ENCODE data around the gene RPTOR.

The RPTOR gene

DNA sequence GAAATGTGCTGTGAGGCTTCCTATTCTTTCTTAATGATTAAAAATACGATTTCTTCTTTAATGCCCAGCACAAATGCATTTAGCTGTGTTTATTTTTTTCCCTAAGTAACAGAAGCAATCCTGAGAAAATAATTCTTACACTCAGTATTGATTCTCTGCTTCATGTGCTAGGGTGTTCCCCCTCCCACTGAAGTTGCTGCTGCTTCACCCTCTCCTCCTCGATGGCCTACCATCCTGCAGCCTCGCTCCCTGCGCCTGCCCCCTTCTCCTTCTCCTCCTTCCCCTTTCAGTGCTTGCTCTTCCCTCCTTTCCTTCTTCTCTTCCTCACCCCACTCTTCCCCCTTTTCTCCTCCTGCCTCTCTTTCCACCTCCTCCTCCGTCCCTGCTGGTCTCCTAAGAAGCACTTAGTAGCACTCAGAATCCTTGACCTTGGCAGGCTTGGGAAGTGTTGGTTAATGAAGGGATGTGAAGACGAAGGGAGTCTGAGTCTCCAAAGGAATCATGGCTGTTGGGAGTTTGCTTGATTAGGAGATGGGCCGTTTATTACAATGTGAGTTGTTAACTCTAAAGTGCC is 119.7 kb downstream of the RPTOR start:
- no peak for DNase-seq (ENCODE audit: low read depth in 2 of 2)

GRCh38 chr17:80665792-80666191 is 121.2 kb downstream of the RPTOR start:
- DNase-seq (ENCODE audit: low read depth in 2 of 2), result no peak

GRCh38 chr17:80666867-80667266 is 122.2 kb downstream of the RPTOR start:
- no peak for DNase-seq (ENCODE audit: low read depth in 2 of 2)

- no peak for DNase-seq (ENCODE audit: low read depth in 2 of 2)
Measured at GRCh38 chr17:80667462-80668277, 123.0 kb downstream of the RPTOR start.

DNA sequence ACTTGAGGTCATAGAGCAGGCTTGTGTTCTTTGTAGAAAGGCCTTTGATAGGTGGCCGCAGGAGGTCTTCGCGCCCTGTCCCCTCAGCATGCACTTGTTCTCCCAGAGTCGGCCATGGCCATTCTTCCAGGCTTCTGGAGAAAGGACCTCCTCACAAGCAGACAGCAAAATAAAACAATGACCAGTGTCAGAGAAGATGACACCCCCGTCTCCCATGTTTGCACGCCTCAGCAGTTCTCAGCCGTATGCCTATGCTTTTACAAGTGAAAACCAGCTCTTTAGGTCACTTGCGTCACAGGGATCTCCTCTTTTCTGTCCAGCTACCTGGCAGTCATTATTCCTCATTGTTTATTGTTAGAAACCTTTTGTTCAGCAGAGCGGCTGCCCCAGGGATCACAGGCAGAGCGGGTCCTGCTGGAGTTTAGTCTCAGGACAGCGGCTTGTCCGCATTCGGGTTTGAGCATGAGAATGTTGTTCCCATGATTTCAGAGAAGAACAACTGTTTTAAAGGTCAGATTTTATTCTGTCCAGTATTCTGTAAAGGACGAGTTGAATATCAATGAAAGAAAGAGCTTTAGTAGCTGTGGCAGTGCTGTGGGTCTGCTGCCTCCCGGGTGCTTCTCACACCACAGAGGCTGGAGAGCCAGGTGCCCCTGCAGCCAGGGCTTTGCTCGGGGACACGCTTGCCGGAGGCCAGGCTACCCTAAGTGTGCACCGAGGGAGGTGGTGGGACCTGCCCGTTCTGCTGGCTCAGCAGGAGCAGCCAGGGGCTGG is 123.9 kb downstream of the RPTOR start:
- DNase-seq (ENCODE audit: low read depth in 2 of 2), result no peak

- no peak for DNase-seq (ENCODE audit: low read depth in 2 of 2)
Measured at GRCh38 chr17:80671039-80671824, 126.6 kb downstream of the RPTOR start.

DNA sequence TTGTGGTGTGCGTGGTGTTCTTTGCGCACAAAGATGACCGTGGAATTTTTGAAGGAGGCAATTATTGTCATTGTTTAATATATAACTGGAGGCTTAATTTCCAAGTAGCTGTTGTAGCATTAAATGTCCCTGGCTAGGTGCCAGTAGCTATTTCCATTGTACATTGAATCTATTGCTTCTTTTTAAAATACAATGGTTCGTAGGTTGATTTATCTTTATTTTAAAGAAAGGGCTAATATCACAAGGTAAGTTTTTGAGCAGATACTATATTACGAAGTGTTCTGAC is 127.1 kb downstream of the RPTOR start:
- DNase-seq (ENCODE audit: low read depth in 2 of 2), result no peak

GRCh38 chr17:80673152-80673920 is 128.7 kb downstream of the RPTOR start:
- DNase-seq (ENCODE audit: low read depth in 2 of 2), result no peak

DNA sequence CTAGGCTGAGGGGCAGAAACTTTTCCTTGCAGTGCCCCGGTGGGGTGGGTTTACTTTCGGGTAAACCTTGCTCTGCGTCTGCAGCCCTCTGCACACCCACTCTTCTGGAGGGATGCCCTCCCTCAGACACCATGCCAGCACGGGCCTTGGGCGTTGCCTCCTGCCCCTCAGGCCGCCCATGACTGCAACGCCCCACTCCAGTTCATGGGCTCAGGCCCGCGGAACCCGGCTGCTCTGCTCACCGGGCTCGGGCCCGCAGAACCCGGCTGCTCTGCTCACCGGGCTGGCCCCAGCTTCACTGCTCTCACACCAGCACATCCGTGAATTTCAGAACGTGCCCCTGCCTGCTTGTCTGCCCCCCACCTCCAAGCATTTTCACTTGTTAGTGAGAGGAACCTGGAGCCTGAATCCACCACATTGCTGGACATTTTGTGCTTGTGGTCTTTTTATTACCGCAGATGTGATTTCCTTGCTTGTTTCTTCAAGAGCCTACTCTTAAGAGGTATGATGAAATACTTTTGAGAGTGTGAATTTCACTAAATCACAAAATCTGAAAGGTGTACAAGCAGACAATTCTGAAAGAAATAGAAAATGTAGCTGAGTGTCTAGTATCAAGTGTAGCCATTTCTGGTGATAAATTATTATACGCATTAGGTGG is 130.9 kb downstream of the RPTOR start:
- DNase-seq (ENCODE audit: low read depth in 2 of 2), result no peak

DNA sequence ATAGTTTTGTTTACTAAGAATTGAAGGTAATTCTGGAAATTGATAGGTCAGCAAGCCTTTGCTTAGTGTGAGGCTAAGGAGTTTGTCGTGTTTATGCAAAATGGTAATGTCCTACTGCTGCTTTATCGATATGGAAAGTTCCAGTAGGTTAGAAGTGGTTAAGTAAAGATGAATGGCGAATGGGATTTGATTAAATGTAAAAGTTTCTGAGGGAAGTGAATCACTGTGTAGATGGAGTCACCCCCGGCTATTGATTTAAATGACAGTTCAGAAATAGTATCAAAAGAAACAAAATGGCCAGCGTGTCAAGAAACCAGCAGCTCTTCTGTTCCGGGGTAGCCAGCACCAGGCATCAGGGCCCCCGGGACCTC is 131.4 kb downstream of the RPTOR start:
- no peak for DNase-seq (ENCODE audit: low read depth in 2 of 2)

DNA sequence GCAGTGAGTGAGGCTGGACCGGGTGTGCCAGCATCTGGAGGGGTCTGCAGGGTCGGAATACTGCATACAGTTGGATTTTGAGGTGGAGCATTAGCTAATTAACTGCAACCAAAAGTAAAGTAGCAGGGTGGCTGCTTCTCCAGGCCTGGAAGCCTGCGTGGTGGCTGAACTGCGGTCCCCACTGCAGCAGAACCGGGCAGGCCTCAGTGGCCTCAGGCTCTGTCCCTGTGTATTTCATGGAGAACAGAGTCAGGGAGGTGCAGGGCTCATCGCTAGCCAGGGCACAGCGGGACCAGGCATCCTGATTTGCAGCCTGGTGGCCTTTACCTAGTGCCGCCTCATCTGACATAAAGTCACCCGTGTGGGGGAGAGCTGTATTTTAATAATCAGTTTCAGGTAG is 131.9 kb downstream of the RPTOR start:
- DNase-seq (ENCODE audit: low read depth in 2 of 2), result no peak

DNA sequence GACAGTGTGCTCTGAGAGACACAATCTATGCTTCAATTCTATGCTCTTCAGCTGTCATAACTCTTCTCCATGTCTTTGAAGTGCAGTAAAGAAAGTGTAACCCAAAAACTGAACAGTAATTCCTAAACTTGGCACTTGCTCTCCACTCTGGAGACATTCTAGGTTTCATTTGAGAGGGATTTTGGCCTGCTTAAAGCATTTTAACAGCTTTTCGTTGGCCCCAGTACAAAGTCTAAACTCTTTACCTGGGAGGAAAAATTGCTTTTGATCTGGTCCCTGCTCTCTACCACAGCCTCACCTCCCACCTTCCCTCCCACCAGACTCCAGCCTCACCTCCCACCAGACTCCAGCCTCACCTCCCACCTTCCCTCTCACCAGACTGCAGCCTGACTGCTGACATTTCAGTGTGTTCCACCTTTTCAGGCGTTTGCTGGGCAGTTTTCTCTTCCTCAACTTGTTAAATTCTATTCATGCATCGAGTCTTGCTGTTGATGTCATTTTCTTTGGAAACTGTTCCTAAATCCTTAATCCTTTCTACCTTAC is 132.6 kb downstream of the RPTOR start:
- DNase-seq (ENCODE audit: low read depth in 2 of 2), result no peak

DNA sequence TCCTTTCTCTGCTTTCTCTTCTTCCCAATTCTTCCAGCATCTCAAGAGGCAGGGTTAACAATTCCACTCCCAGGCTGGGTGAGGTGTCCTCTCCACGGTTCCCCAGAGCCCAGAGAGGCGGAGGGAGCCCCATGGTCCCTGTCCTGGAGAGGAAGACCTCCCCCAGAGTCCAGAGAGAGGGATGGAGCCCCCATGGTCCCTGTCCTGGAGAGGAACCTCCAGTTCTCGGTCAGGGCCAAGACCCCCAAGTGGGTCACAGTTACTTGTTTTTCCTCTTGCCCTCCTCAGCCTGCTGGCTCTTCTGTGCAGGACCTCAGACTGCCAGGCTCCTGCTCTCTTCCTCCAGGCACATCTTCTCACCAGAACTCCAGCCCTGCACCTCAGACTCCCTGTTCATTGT is 135.2 kb downstream of the RPTOR start:
- DNase-seq (ENCODE audit: low read depth in 2 of 2), result no peak

DNA sequence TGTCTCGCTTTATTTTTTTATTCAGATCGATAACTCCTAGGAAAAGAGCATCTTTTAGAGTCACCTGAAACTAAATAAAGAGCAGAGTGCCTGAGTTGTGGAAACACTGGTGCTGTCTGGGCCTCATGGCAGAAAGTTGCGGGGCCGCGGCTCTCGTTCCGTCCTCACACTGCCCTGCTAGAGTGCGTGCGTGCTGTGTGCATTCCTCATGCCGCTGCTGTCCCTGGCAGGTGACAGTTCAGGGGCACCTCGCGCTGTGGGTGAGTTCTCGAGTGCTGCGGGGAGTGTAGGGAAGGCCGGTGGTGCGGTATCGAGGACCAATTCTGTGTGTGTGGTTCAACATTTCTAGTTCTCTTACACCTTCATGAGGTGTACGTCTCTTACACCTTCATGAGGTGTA is 136.6 kb downstream of the RPTOR start:
- DNase-seq (ENCODE audit: low read depth in 2 of 2), result no peak

DNA sequence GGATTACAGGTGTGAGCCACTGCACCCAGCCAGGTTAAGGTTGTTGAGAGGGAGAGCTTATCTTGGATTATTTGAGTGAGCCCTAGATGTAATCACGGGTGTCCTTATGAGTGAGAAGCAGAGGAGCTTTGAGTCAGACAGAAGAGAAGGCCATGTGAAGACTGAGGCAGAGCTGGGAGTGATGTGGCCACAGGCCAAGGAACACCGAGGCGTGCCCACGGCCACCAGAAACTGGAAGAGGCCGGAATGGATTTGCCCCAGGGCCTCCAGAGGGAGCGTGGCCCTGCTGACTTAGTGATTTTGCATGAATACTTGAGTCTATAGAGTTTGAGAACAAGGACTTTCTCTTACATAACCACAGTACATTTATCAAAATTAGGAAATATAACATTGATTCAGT is 137.7 kb downstream of the RPTOR start:
- DNase-seq (ENCODE audit: low read depth in 2 of 2), result no peak

- DNase-seq (ENCODE audit: low read depth in 2 of 2), result no peak
Measured at GRCh38 chr17:80683625-80684104, 139.0 kb downstream of the RPTOR start.

DNA sequence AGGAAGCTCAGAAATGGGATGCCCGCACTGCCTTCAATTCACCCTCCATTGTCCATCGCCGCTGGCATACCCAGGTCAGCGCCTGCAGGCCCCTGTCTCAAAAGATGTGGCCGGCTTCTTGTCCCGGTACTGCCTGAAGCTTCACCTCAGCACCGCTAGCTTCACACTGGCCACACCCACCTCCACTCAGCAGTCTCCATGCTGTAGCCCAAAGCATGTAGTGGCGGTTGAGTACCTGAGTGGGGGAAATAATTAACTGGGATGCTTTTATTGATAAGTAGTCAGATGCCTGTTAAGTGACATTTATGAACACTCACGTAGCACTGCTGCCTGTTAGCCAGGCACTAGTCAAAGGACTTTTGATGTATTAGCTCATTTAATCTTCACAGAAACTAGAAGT is 143.2 kb downstream of the RPTOR start:
- DNase-seq (ENCODE audit: low read depth in 2 of 2), result no peak

DNA sequence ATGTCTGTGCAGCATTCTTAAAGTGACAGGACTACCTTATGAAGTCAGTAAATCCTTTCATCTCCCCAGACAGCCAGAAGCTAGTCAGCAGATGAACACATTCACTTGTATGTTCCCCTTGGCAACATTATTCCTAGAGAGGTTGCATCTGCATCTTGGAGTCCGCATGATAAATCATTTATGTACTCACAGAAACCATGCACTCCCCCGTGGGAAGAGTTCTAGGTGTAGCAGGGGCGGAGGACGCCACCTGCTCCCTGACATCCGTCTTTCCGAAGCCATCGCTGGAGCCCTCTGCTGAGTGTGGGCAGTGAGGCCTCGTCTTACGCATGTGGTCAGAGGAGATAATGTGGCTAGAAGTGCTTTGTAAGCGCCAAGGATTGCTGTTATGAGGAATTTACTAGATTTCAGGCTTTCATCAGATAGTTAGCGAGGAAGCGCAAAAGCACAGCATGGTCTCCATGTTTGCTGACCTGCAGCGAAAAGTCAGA is 144.5 kb downstream of the RPTOR start:
- no peak for DNase-seq (ENCODE audit: low read depth in 2 of 2)

- no peak for DNase-seq (ENCODE audit: low read depth in 2 of 2)
Measured at GRCh38 chr17:80691784-80692183, 147.1 kb downstream of the RPTOR start.

DNA sequence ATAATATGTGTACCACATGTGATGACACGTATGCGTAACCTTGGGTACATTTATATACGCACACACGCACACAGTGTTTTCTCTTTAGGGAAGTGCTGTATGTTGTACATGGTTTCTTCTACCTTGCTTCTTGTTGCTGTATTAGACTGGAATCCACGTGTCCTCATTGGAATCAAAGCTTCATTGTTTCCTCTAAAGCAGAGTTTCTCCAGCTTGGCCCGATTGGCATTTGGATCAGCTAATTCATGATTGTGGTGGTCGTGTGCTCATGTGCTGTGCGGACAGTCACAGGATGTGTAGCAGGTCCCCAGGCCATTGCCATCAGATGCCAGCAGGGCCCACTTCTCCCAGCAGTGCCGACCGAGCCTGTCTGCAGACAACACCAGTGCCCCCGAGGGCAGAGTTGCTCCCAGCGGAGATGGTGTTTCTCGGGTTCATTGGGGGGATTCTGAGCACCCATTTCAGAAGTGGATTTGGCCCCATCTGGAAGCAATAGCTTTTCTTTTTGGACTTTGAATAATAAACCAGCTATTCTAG is 148.4 kb downstream of the RPTOR start:
- no peak for DNase-seq (ENCODE audit: low read depth in 2 of 2)

All from stimulated activated CD4-positive, alpha-beta T cell treated with anti-CD3 and anti-CD28 coated beads, Interleukin-12 subunit alpha, Interleukin-12 subunit beta, amount 100 ng/mL, for 24 hours (primary cell).